Fibroblast of pulmonary artery (primary cell): Measurements from ENCODE around the gene SOX6.

Experiments
- DNase-seq: peaks from one replicate; pipeline ENCODE4 v3.0.0-alpha.2; 2010; ENCODE audit warnings: low read depth
- H3K4me3 ChIP-seq: replicated peaks from 2 replicates; pipeline ENCODE4 v1.5.1; 2011; ENCODE audit warnings: low read depth, mild to moderate bottlenecking, control low read depth, low read length, moderate library complexity
- TF ChIP-seq, protein P1 (sequence below): IDR thresholded peaks from 2 replicates; pipeline ENCODE4 v1.5.1; 2011; ENCODE audit warnings: mild to moderate bottlenecking, control low read depth, low read length, inconsistent platforms; ENCODE audit errors: missing control alignments

Gene SOX6

DNA sequence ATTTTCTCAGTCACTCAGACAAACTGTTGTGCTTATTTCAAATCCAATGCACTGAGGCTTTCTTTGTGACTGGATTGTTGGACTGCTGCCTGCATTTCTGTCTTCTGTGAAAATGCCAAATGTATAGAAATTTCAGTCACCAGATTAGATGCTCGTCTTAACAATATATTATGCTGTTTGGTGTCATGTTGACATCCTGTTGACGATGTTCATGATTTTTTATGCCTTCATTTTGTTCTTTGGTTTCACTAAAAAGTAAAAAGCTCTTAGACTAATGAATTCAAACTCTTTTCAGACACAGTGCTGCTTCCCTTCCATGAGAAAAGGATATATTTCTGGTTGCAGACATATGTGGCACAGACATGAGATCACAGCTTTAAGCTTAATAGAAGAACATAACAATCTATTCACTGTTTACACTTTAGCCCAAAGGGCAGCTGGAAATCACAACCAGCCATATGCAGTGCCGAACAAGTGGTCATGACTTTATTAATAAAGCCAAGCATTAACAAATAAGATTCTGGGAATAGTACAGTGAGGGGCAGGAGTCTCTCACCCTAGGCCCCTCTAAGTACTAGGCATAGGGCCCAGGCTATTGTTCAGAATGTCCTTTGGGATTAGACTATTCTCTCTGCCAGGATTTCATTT lies 9.4 kb upstream of the SOX6 start:
- H3K4me3 ChIP-seq: no peak overlapping the region
- TF ChIP-seq, protein P1, sequence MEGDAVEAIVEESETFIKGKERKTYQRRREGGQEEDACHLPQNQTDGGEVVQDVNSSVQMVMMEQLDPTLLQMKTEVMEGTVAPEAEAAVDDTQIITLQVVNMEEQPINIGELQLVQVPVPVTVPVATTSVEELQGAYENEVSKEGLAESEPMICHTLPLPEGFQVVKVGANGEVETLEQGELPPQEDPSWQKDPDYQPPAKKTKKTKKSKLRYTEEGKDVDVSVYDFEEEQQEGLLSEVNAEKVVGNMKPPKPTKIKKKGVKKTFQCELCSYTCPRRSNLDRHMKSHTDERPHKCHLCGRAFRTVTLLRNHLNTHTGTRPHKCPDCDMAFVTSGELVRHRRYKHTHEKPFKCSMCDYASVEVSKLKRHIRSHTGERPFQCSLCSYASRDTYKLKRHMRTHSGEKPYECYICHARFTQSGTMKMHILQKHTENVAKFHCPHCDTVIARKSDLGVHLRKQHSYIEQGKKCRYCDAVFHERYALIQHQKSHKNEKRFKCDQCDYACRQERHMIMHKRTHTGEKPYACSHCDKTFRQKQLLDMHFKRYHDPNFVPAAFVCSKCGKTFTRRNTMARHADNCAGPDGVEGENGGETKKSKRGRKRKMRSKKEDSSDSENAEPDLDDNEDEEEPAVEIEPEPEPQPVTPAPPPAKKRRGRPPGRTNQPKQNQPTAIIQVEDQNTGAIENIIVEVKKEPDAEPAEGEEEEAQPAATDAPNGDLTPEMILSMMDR: no peak
- DNase-seq: peak; percentile 16

- DNase-seq: no peak
- H3K4me3 ChIP-seq: no peak overlapping the region
- TF ChIP-seq, protein P1: no peak
Observed at GRCh38 chr11:16364254-16364653, 7.9 kb upstream of the SOX6 start.

DNA sequence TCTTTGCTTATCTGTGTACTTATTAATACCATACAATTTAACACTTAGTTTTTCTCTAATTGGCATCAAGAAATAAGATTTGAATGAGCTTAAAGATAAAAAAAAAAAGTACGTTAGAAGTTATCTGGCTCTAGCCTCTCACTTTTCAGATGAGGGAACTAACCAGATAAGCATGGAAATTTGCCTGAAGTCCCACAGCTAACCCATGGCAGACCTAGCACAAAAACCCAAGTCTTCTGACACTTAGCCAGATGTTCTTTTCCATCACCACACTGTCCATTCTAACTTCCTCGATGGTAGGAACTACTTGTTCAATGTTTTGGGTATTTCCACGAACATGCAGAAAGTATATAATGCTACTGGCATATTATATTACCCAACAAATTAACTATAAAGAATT lies 7.4 kb upstream of the SOX6 start:
- DNase-seq: no peak
- no peak overlapping the region for H3K4me3 ChIP-seq
- TF ChIP-seq, protein P1: no peak

GRCh38 chr11:16361108-16361865 lies 4.9 kb upstream of the SOX6 start:
- TF ChIP-seq, protein P1: no peak
- no peak overlapping the region for H3K4me3 ChIP-seq
- no peak for DNase-seq

DNA sequence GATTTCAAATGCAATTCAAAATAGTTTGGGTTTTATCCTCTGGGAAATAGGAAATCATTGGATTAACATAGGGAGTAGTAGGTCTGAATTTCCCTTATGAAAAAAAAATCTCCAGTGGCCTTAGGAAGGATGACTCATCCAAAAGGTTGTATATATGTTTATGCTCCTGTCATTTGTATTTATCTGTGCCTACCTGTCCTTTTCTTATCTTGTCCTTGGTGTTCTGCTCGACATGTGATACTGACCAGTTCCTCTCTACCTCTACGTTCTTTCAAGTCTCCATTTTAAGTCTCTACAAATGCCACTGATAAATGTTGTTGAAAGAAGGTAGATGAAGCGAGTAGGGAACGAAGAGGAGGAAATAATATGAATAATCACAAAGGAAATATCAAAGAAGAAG lies 3.0 kb upstream of the SOX6 start:
- DNase-seq: no peak
- no peak overlapping the region for H3K4me3 ChIP-seq
- TF ChIP-seq, protein P1: no peak

DNA sequence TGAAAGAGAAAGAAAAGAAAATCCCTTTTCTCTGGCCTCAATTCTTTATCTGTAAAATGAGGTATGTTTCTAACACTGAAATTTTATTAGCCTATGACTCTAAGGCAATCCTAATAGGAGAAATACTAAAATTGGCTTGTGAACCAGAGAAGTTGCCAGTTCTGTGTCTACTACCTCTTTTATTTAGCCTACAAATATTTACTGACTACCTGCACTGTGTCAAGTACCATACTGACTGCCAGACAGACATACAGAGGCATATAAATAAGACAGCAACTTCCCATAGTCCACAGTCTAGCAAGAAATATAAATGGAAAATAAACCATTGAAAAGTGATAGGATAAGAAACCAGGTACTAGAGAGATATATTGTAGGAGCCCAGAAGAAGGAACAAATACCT lies 2.4 kb upstream of the SOX6 start:
- no peak overlapping the region for H3K4me3 ChIP-seq
- no peak for DNase-seq
- TF ChIP-seq, protein P1: no peak
